ENCODE measurements around the gene HGS.

HGS gene

GRCh38 chr17:81656118-81656743 lies 27.6 kb upstream of the HGS start, which contains the start of gene PDE6G:
PDE6G (minus strand) TSS chr17:81656542; CDS start chr17:81653305, 3,237 bp downstream.
- no peaks in the 10 kb centered on the region for H3K9me3 ChIP-seq (ENCODE audit: control insufficient read depth, low read length)
- no peak for DNase-seq
- H3K4me3 ChIP-seq (ENCODE audit: insufficient read depth, low read depth, low read length, poor library complexity, severe bottlenecking) = no peak within 1 kb of the TSS
- H3K4me1 ChIP-seq (ENCODE audit: control insufficient read depth, insufficient read depth, low read length, poor library complexity, severe bottlenecking) = peaks cover 8% of the 10 kb centered on the region
- no peaks in the 10 kb centered on the region for H3K36me3 ChIP-seq (ENCODE audit: control insufficient read depth, insufficient read depth, low read length)
- H3K27me3 ChIP-seq (replicated peaks; ENCODE audit: control insufficient read depth, insufficient read depth, low read length, poor library complexity, severe bottlenecking) = peaks cover 3% of the 10 kb centered on the region
- H3K27ac ChIP-seq (ENCODE audit: insufficient read depth, low read length, poor library complexity, severe bottlenecking) = no peak within 1 kb of the TSS

DNA sequence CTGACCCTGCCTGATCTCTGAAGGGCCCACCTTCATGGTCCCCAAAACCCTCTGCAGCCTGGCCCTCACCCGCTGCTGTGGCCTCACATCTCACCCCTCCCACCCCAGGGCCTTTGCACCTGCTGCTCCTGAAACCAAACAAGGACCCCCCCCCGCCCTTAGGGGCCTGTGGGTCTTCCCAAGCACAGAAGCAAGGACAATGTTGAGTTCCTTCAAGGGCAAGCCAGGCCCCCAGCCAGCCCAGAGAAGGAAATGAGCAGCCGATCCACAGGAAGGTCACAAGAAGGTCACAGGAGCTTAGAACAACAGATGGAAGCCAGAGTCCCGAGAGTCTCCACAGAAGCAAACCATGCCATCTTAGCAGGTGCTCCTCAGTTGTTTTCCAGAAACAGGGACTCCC lies 27.0 kb upstream of the HGS start:
- DNase-seq = no peak
- Histone ChIP-seq H3K4me1 (ENCODE audit: control insufficient read depth, insufficient read depth, low read length, poor library complexity, severe bottlenecking) (peaks cover 8% of the 10 kb centered on the region), H3K27me3 (replicated peaks; ENCODE audit: control insufficient read depth, insufficient read depth, low read length, poor library complexity, severe bottlenecking) (peaks cover 3% of the 10 kb centered on the region), H3K27ac (ENCODE audit: insufficient read depth, low read length, poor library complexity, severe bottlenecking) (no peak overlapping the region), H3K36me3 (ENCODE audit: control insufficient read depth, insufficient read depth, low read length) (no peaks in the 10 kb centered on the region), H3K9me3 (ENCODE audit: control insufficient read depth, low read length) (no peaks in the 10 kb centered on the region), H3K4me3 (ENCODE audit: insufficient read depth, low read depth, low read length, poor library complexity, severe bottlenecking) (no peak overlapping the region)

GRCh38 chr17:81659038-81659437 lies 24.8 kb upstream of the HGS start:
- Histone ChIP-seq H3K27me3 (replicated peaks; ENCODE audit: control insufficient read depth, insufficient read depth, low read length, poor library complexity, severe bottlenecking) (peaks cover 3% of the 10 kb centered on the region), H3K4me1 (ENCODE audit: control insufficient read depth, insufficient read depth, low read length, poor library complexity, severe bottlenecking) (peaks cover 8% of the 10 kb centered on the region), H3K27ac (ENCODE audit: insufficient read depth, low read length, poor library complexity, severe bottlenecking) (no peak overlapping the region), H3K4me3 (ENCODE audit: insufficient read depth, low read depth, low read length, poor library complexity, severe bottlenecking) (no peak overlapping the region), H3K36me3 (ENCODE audit: control insufficient read depth, insufficient read depth, low read length) (no peaks in the 10 kb centered on the region), H3K9me3 (ENCODE audit: control insufficient read depth, low read length) (no peaks in the 10 kb centered on the region)
- no peak for DNase-seq

DNA sequence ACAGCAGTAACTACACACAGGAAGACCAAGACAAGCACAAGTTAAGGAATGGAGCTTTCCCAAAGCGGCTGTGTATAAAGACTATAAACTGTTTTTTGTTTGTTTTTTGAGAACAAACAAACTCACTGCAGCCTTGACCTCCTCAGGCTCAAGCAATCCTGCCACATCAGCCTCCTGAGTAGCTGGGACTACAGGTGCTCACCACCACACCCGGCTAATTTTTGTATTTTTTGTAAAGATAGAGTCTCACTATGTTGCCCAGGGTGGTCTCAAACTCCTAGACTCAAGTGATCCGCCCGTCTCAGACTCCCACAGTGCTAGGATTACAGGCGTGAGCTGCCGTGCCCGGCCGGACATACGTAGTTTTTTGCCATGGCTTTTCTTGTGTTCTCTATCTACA lies 23.4 kb upstream of the HGS start:
- H3K4me1 ChIP-seq (ENCODE audit: control insufficient read depth, insufficient read depth, low read length, poor library complexity, severe bottlenecking) = peaks cover 19% of the 10 kb centered on the region
- H3K9me3 ChIP-seq (ENCODE audit: control insufficient read depth, low read length) = no peaks in the 10 kb centered on the region
- H3K27ac ChIP-seq (ENCODE audit: insufficient read depth, low read length, poor library complexity, severe bottlenecking) = no peak overlapping the region
- no peak overlapping the region for H3K4me3 ChIP-seq (ENCODE audit: insufficient read depth, low read depth, low read length, poor library complexity, severe bottlenecking)
- DNase-seq = no peak
- peaks cover 1% of the 10 kb centered on the region for H3K27me3 ChIP-seq (replicated peaks; ENCODE audit: control insufficient read depth, insufficient read depth, low read length, poor library complexity, severe bottlenecking)
- no peaks in the 10 kb centered on the region for H3K36me3 ChIP-seq (ENCODE audit: control insufficient read depth, insufficient read depth, low read length)

GRCh38 chr17:81662002-81662401 lies 21.8 kb upstream of the HGS start:
- Histone ChIP-seq H3K4me3 (ENCODE audit: insufficient read depth, low read depth, low read length, poor library complexity, severe bottlenecking) (no peak overlapping the region), H3K36me3 (ENCODE audit: control insufficient read depth, insufficient read depth, low read length) (peaks cover 3% of the 10 kb centered on the region), H3K27ac (ENCODE audit: insufficient read depth, low read length, poor library complexity, severe bottlenecking) (no peak overlapping the region), H3K27me3 (replicated peaks; ENCODE audit: control insufficient read depth, insufficient read depth, low read length, poor library complexity, severe bottlenecking) (no peaks in the 10 kb centered on the region), H3K9me3 (ENCODE audit: control insufficient read depth, low read length) (no peaks in the 10 kb centered on the region), H3K4me1 (ENCODE audit: control insufficient read depth, insufficient read depth, low read length, poor library complexity, severe bottlenecking) (peaks cover 26% of the 10 kb centered on the region)
- DNase-seq = no peak

GRCh38 chr17:81664051-81664470 lies 19.8 kb upstream of the HGS start:
- Histone ChIP-seq H3K36me3 (ENCODE audit: control insufficient read depth, insufficient read depth, low read length) (peaks cover 3% of the 10 kb centered on the region), H3K9me3 (ENCODE audit: control insufficient read depth, low read length) (no peaks in the 10 kb centered on the region), H3K4me3 (ENCODE audit: insufficient read depth, low read depth, low read length, poor library complexity, severe bottlenecking) (no peak overlapping the region), H3K27ac (ENCODE audit: insufficient read depth, low read length, poor library complexity, severe bottlenecking) (peak overlapping the region; percentile 13), H3K4me1 (ENCODE audit: control insufficient read depth, insufficient read depth, low read length, poor library complexity, severe bottlenecking) (peaks cover 38% of the 10 kb centered on the region), H3K27me3 (replicated peaks; ENCODE audit: control insufficient read depth, insufficient read depth, low read length, poor library complexity, severe bottlenecking) (no peaks in the 10 kb centered on the region)
- no peak for DNase-seq

DNA sequence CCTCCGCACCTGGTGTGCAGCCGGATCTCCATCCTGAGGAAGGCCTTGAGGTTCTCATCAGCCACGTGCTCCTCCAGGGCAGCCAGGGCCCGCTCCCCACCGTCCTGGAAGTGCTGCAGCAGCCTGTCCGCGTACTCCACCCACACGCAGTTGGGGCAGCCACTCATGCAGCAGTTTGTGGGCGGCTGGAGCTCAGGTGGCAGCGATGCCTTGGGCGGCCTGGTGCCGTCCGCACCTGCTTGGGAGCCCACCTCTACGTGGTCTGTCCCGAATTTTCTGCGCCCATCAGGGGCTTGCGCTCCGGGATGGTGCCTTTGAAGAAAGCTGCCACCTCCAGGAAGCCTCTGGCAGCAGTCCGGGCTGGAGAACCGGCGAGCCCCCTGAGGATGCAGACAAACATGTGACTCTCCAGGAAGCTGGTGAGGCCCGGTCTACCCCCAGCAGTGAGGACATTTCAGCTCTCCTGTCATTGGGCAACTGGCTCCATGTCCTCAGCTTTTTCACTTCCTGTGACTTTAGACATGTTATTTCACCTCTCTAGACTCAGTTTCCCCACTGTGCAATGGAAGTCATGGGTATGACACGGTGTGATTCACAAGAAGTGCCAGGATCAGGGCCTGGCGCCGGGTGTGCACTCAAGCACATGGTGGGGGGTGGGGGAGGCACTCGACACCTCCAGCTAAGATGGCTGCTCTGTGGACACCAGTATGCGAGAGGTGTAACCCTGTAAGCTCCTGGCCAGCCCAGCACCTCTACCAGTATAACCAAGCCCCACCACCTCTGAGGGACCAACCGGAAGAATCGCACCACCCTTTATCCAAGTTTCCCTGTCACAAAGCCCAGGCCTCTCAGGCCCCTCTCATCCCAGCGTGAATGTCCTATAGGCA lies 18.4 kb upstream of the HGS start:
- DNase-seq = peak in 1 of 3 donors; percentile 7
- Histone ChIP-seq H3K27ac (ENCODE audit: insufficient read depth, low read length, poor library complexity, severe bottlenecking) (peak overlapping the region; percentile 90), H3K4me3 (ENCODE audit: insufficient read depth, low read depth, low read length, poor library complexity, severe bottlenecking) (peak overlapping the region; percentile 97), H3K9me3 (ENCODE audit: control insufficient read depth, low read length) (no peaks in the 10 kb centered on the region), H3K27me3 (replicated peaks; ENCODE audit: control insufficient read depth, insufficient read depth, low read length, poor library complexity, severe bottlenecking) (no peaks in the 10 kb centered on the region), H3K4me1 (ENCODE audit: control insufficient read depth, insufficient read depth, low read length, poor library complexity, severe bottlenecking) (peaks cover 38% of the 10 kb centered on the region), H3K36me3 (ENCODE audit: control insufficient read depth, insufficient read depth, low read length) (peaks cover 12% of the 10 kb centered on the region)

DNA sequence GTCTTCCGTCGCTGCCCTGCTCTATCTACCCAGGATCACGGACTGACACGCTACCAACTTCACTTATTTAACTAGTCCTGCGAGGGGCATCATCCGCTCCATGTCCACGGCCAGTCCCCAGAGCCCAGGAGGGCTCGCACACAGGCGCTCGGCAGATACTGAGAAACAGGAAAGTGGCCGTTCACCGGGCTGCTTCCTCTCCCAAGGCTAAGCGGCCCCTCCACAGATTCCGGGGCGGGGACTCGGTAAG lies 17.8 kb upstream of the HGS start:
- H3K4me3 ChIP-seq (ENCODE audit: insufficient read depth, low read depth, low read length, poor library complexity, severe bottlenecking) = peak overlapping the region; percentile 97
- no peaks in the 10 kb centered on the region for H3K9me3 ChIP-seq (ENCODE audit: control insufficient read depth, low read length)
- peaks cover 17% of the 10 kb centered on the region for H3K36me3 ChIP-seq (ENCODE audit: control insufficient read depth, insufficient read depth, low read length)
- no peaks in the 10 kb centered on the region for H3K27me3 ChIP-seq (replicated peaks; ENCODE audit: control insufficient read depth, insufficient read depth, low read length, poor library complexity, severe bottlenecking)
- DNase-seq = no peak
- H3K27ac ChIP-seq (ENCODE audit: insufficient read depth, low read length, poor library complexity, severe bottlenecking) = peak overlapping the region; percentile 90
- peaks cover 38% of the 10 kb centered on the region for H3K4me1 ChIP-seq (ENCODE audit: control insufficient read depth, insufficient read depth, low read length, poor library complexity, severe bottlenecking)

DNA sequence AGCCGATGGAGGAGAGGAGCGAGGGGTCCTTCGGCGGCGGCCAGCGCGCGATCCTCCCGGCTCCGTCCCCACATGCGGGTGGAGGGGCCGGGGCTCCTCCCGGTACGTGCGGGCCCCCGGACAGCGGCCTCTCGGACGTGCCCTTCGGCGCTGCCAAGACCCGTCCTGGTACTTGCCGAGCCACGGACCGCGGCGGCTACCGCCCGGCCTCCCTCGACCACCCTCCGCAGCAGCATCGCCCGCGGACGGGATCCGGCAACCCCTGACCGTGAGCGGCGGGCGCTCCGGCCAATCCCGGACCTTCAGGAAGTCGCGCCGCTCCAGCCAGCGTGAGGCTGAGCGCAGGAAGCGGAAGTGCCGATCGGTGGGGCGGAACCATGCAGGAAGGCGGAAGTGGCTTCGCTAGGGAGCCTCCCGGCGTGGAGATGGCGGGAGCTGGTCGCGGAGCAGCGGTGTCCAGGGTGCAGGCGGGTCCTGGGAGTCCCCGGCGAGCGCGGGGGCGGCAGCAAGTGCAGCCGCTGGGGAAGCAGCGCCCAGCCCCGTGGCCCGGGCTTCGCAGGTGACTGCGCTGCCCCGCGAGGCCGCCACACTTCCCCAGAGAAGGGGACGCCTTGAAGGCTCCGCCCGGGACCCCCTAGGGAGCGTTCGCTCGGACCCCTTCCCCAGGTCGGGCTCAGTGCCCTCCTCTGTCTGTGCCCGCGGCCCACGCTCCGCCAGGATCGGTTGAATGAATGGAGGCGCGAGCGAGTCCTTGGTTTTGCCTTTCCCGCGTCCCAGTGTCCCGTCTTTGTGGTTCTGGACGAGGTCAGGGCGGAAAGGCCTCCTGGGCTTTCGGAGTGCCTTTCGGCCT lies 17.2 kb upstream of the HGS start, which contains the start of the genes CCDC137 and OXLD1:
CCDC137 (plus strand) TSS at position 396 of the 850 bp plus-strand sequence; CDS start at position 426, 30 bp downstream.
OXLD1 (minus strand) TSS at position 264 of the 850 bp plus-strand sequence; CDS start at position 236, 28 bp downstream.
- Histone ChIP-seq H3K27ac (ENCODE audit: insufficient read depth, low read length, poor library complexity, severe bottlenecking) (peak within 1 kb of the TSS; percentile 90), H3K9me3 (ENCODE audit: control insufficient read depth, low read length) (no peaks in the 10 kb centered on the region), H3K4me3 (ENCODE audit: insufficient read depth, low read depth, low read length, poor library complexity, severe bottlenecking) (peak within 1 kb of the TSS; percentile 97), H3K36me3 (ENCODE audit: control insufficient read depth, insufficient read depth, low read length) (peaks cover 22% of the 10 kb centered on the region), H3K27me3 (replicated peaks; ENCODE audit: control insufficient read depth, insufficient read depth, low read length, poor library complexity, severe bottlenecking) (no peaks in the 10 kb centered on the region), H3K4me1 (ENCODE audit: control insufficient read depth, insufficient read depth, low read length, poor library complexity, severe bottlenecking) (peaks cover 38% of the 10 kb centered on the region)
- DNase-seq = peak; percentile 84 to 89 (median 88)
